GM12864 (cell line): ENCODE measurements around the gene ECT2L.

Experiments used
- DNase-seq: peaks from one replicate; pipeline ENCODE4 v3.0.0-alpha.2; 2011; ENCODE audit warnings: low read depth
- H3K4me3 ChIP-seq: 2 replicates; pipeline ENCODE4 v1.5.1; 2011; ENCODE audit warnings: mild to moderate bottlenecking, low read depth, low read length, control low read depth
- CTCF ChIP-seq: IDR thresholded peaks from 2 replicates; pipeline ENCODE4 v1.5.1; 2011; ENCODE audit warnings: low read depth, mild to moderate bottlenecking, moderate library complexity, low read length, control low read depth, inconsistent platforms; ENCODE audit errors: missing control alignments

ECT2L gene

GRCh38 chr6:138865480-138866109, 69.7 kb downstream of the ECT2L start:
- TF ChIP-seq CTCF = no peak
- no peak overlapping the region for H3K4me3 ChIP-seq
- no peak for DNase-seq

GRCh38 chr6:138868181-138868580, 72.3 kb downstream of the ECT2L start:
- DNase-seq = no peak
- H3K4me3 ChIP-seq = no peak overlapping the region
- no peak for TF ChIP-seq CTCF

GRCh38 chr6:138869398-138869797, 73.5 kb downstream of the ECT2L start:
- H3K4me3 ChIP-seq = no peak overlapping the region
- no peak for DNase-seq
- TF ChIP-seq CTCF = no peak

GRCh38 chr6:138873191-138873590, 77.3 kb downstream of the ECT2L start:
- DNase-seq = no peak
- TF ChIP-seq CTCF = no peak
- no peak overlapping the region for H3K4me3 ChIP-seq

- peak; percentile 47 for DNase-seq
- no peak overlapping the region for H3K4me3 ChIP-seq
- TF ChIP-seq CTCF = no peak
These were observed 86.6 kb downstream of the ECT2L start for GRCh38 chr6:138882369-138883017.

- no peak for DNase-seq
- no peak for TF ChIP-seq CTCF
- H3K4me3 ChIP-seq = no peak overlapping the region
These were observed 89.4 kb downstream of the ECT2L start for GRCh38 chr6:138885156-138885819.
